Small intestine (tissue), 7 donors: ENCODE results near the gene MYO1F. TPM values are rescaled to one million over a fixed set of nuclear protein-coding genes. Genes with fewer than 3 reads are reported as not detected.

ENCODE experiments used
- DNase-seq, 2 donors: peaks; one replicate each; pipeline versions ENCODE4 v3.0.0 to v3.0.0-alpha.2; 2013
- FAIRE-seq: peaks from 2 replicates; lab custom pipeline; 2012; peaks lifted over from hg19 to GRCh38; lab: Jason Lieb, UNC
- H3K27ac ChIP-seq, 3 donors: one replicate each; pipeline ENCODE4 v1.5.1; 2013; ENCODE audit warnings: low read length in 2 of 3, mild to moderate bottlenecking in 2 of 3, control low read depth in 1 of 3, inconsistent platforms in 1 of 3, low read depth in 1 of 3, moderate library complexity in 1 of 3
- H3K27me3 ChIP-seq, 3 donors: one replicate each; pipeline ENCODE4 v1.6.1; 2013; ENCODE audit warnings: low read length in 3 of 3, inconsistent platforms in 1 of 3; ENCODE audit not compliant: control insufficient read depth in 3 of 3, insufficient read depth in 3 of 3
- H3K36me3 ChIP-seq, 3 donors: one replicate each; pipeline ENCODE4 v1.6.1; 2013; ENCODE audit warnings: low read length in 3 of 3, inconsistent platforms in 1 of 3, low read depth in 1 of 3, mild to moderate bottlenecking in 1 of 3, moderate library complexity in 1 of 3; ENCODE audit not compliant: control insufficient read depth in 3 of 3, insufficient read depth in 2 of 3
- H3K4me1 ChIP-seq, 3 donors: one replicate each; pipeline ENCODE4 v1.6.1; 2013; ENCODE audit warnings: low read length in 2 of 3, inconsistent platforms in 1 of 3, low read depth in 1 of 3, mild to moderate bottlenecking in 1 of 3, moderate library complexity in 1 of 3; ENCODE audit not compliant: control insufficient read depth in 3 of 3, insufficient read depth in 2 of 3
- H3K4me3 ChIP-seq, 3 donors: one replicate each; pipeline ENCODE4 v1.5.1; 2013; ENCODE audit warnings: low read length in 3 of 3, control low read depth in 1 of 3, inconsistent platforms in 1 of 3, low read depth in 1 of 3, mild to moderate bottlenecking in 1 of 3, moderate library complexity in 1 of 3
- H3K9me3 ChIP-seq, 2 donors: one replicate each; pipeline ENCODE4 v1.6.1; 2013; ENCODE audit warnings: low read depth in 1 of 2, low read length in 1 of 2; ENCODE audit not compliant: control insufficient read depth in 2 of 2, insufficient read depth in 1 of 2
- WGBS, 3 donors: extraction: QIAGEN DNeasy Blood & Tissue Kit; methylation state at CpG; one replicate each; pipeline ENCODE4 v1.1.7; 2013; 5-methylcytosine and 5-hydroxymethylcytosine counted together
- polyA plus RNA-seq, 4 donors: library from polyadenylated mRNA; stranded (reverse) in 3 of 4; unstranded in 1 of 4; fragments of 200-250 nt in 3 of 4; fragments of 120-200 nt in 1 of 4; gene quantifications; one replicate each; pipeline versions ENCODE4 v1.2.1 to v1.2.3, GENCODE V29; 2013
- donor health status: healthy with polysubstance abuse.
- donor health status: control.
- donor health status: control.
- donor health status: Bipolar disorder and iron deficiency.
- donor health status: healthy.

Gene MYO1F
- polyA plus RNA-seq, 4 donors: 1.3 to 13.7 (median 6.0) TPM

GRCh38 chr19:8530061-8530679, 47.1 kb downstream of the MYO1F start:
- Histone ChIP-seq H3K9me3 (peaks cover 0 to 8% of the 10 kb centered on the region in 2 donors), H3K27ac (no peak overlapping the region), H3K4me1 (peaks cover 0 to 29% (median 2%) of the 10 kb centered on the region in 3 donors), H3K4me3 (no peak overlapping the region), H3K27me3 (no peaks in the 10 kb centered on the region), H3K36me3 (peaks cover 0 to 15% (median 0%) of the 10 kb centered on the region in 3 donors)
- WGBS, 3 donors: 95 to 98% (median 96%) methylated on average over 35 of the region's 35 CpGs
- FAIRE-seq (no peak), DNase-seq (no peak)

GRCh38 chr19:8529369-8530006, 47.8 kb downstream of the MYO1F start:
- no peak overlapping the region for H3K4me3 ChIP-seq
- no peak for FAIRE-seq
- DNase-seq: peak in 1 of 2 donors; percentile 53
- peaks cover 0 to 15% (median 0%) of the 10 kb centered on the region in 3 donors for H3K36me3 ChIP-seq
- H3K4me1 ChIP-seq: peaks cover 0 to 32% (median 2%) of the 10 kb centered on the region in 3 donors
- peaks cover 0 to 8% of the 10 kb centered on the region in 2 donors for H3K9me3 ChIP-seq
- H3K27me3 ChIP-seq: no peaks in the 10 kb centered on the region
- 19 to 70% (median 43%) methylated on average over 4 of the region's 4 CpGs for WGBS, 3 donors
- no peak overlapping the region for H3K27ac ChIP-seq

GRCh38 chr19:8528500-8528899, 48.7 kb downstream of the MYO1F start:
- peaks cover 0 to 32% (median 2%) of the 10 kb centered on the region in 3 donors for H3K4me1 ChIP-seq
- no peaks in the 10 kb centered on the region for H3K27me3 ChIP-seq
- H3K36me3 ChIP-seq: peaks cover 0 to 15% (median 0%) of the 10 kb centered on the region in 3 donors
- peak in 1 of 2 donors; percentile 48 for DNase-seq
- H3K9me3 ChIP-seq: peaks cover 0 to 8% of the 10 kb centered on the region in 2 donors
- FAIRE-seq: no peak
- H3K4me3 ChIP-seq: no peak overlapping the region
- no peak overlapping the region for H3K27ac ChIP-seq
- 26 to 62% (median 46%) methylated on average over 4 of the region's 4 CpGs for WGBS, 3 donors

GRCh38 chr19:8526345-8527091, 50.7 kb downstream of the MYO1F start:
- no peak for FAIRE-seq
- H3K27ac ChIP-seq: peak overlapping the region in 2 of 3 donors; percentile 72 to 93
- peaks cover 0 to 8% of the 10 kb centered on the region in 2 donors for H3K9me3 ChIP-seq
- H3K27me3 ChIP-seq: no peaks in the 10 kb centered on the region
- H3K4me3 ChIP-seq: peak overlapping the region; percentile 24 to 87 (median 67)
- H3K36me3 ChIP-seq: peaks cover 0 to 15% (median 2%) of the 10 kb centered on the region in 3 donors
- WGBS, 3 donors: 15 to 33% (median 20%) methylated on average over 54 to 57 of the region's 57 CpGs
- peak; percentile 87 to 94 for DNase-seq
- H3K4me1 ChIP-seq: peaks cover 0 to 23% (median 0%) of the 10 kb centered on the region in 3 donors

- DNase-seq (no peak), FAIRE-seq (no peak)
- peak overlapping the region in 2 of 3 donors; percentile 26 to 87 for H3K4me3 ChIP-seq
- H3K36me3 ChIP-seq: peaks cover 0 to 13% (median 2%) of the 10 kb centered on the region in 3 donors
- H3K4me1 ChIP-seq: peaks cover 0 to 32% (median 0%) of the 10 kb centered on the region in 3 donors
- no peaks in the 10 kb centered on the region for H3K27me3 ChIP-seq
- H3K27ac ChIP-seq: peak overlapping the region; percentile 35 to 87 (median 86)
- 9 to 35% (median 31%) methylated on average over 15 of the region's 15 CpGs for WGBS, 3 donors
- peaks cover 0 to 8% of the 10 kb centered on the region in 2 donors for H3K9me3 ChIP-seq
Observed at GRCh38 chr19:8525401-8525684, 51.9 kb downstream of the MYO1F start.

GRCh38 chr19:8519388-8519787, 57.9 kb downstream of the MYO1F start:
- 94 to 96% (median 96%) methylated on average over 6 of the region's 6 CpGs for WGBS, 3 donors
- H3K9me3 ChIP-seq: no peaks in the 10 kb centered on the region
- H3K4me3 ChIP-seq: no peak overlapping the region
- H3K4me1 ChIP-seq: peaks cover 0 to 14% (median 0%) of the 10 kb centered on the region in 3 donors
- H3K27ac ChIP-seq: no peak overlapping the region
- FAIRE-seq: no peak
- H3K36me3 ChIP-seq: peaks cover 0 to 2% (median 0%) of the 10 kb centered on the region in 3 donors
- no peaks in the 10 kb centered on the region for H3K27me3 ChIP-seq
- no peak for DNase-seq

- H3K4me3 ChIP-seq: no peak overlapping the region
- H3K4me1 ChIP-seq: peaks cover 0 to 15% (median 0%) of the 10 kb centered on the region in 3 donors
- FAIRE-seq (no peak), DNase-seq (no peak)
- peak overlapping the region in 1 of 3 donors; percentile 86 for H3K27ac ChIP-seq
- no peaks in the 10 kb centered on the region for H3K27me3 ChIP-seq
- WGBS, 3 donors: 82 to 89% (median 83%) methylated on average over 11 of the region's 11 CpGs
- H3K9me3 ChIP-seq: no peaks in the 10 kb centered on the region
- H3K36me3 ChIP-seq: peaks cover 0 to 2% (median 0%) of the 10 kb centered on the region in 3 donors
Observed at GRCh38 chr19:8518536-8518935, 58.7 kb downstream of the MYO1F start.
